ENCODE measurements around the gene KCTD1. TPM values are rescaled to one million over a fixed set of nuclear protein-coding genes. Genes with fewer than 3 reads are reported as not detected.
A peak's percentile ranks its signal among the peaks of the same experiment; 100 is the strongest.

KCTD1 gene
- total RNA-seq, 2 donors from 2014 or later, result 35.1 to 44.4 TPM

GRCh38 chr18:26489191-26489590 is 59.2 kb downstream of the KCTD1 start:
- Histone ChIP-seq H3K4me1 (peaks cover 0 to 9% of the 10 kb centered on the region in 2 donors), H3K27me3 (no peaks in the 10 kb centered on the region), H3K4me3 (no peak overlapping the region), H3K36me3 (no peaks in the 10 kb centered on the region), H3K27ac (no peak overlapping the region), H3K9me3 (no peaks in the 10 kb centered on the region)
- DNase-seq (ENCODE audit: low spot score), result no peak
- TF ChIP-seq CTCF (IDR thresholded peaks at IDR 0.05), result no peak

- Histone ChIP-seq H3K4me1 (peaks cover 0 to 9% of the 10 kb centered on the region in 2 donors), H3K27me3 (no peaks in the 10 kb centered on the region), H3K27ac (peak overlapping the region in 1 of 2 donors; percentile 30), H3K4me3 (no peak overlapping the region), H3K36me3 (no peaks in the 10 kb centered on the region), H3K9me3 (no peaks in the 10 kb centered on the region)
- no peak for TF ChIP-seq CTCF (IDR thresholded peaks at IDR 0.05)
- no peak for DNase-seq (ENCODE audit: low spot score)
Observed at GRCh38 chr18:26488417-26489009, 59.8 kb downstream of the KCTD1 start.

- no peak overlapping the region for H3K27ac ChIP-seq
- no peaks in the 10 kb centered on the region for H3K27me3 ChIP-seq
- no peak overlapping the region for H3K4me3 ChIP-seq
- no peak for DNase-seq (ENCODE audit: low spot score)
- peaks cover 0 to 9% of the 10 kb centered on the region in 2 donors for H3K4me1 ChIP-seq
- no peaks in the 10 kb centered on the region for H3K36me3 ChIP-seq
- H3K9me3 ChIP-seq, result no peaks in the 10 kb centered on the region
- no peak for TF ChIP-seq CTCF (IDR thresholded peaks at IDR 0.05)
Observed at GRCh38 chr18:26487437-26487836, 60.9 kb downstream of the KCTD1 start.

GRCh38 chr18:26483633-26484032 is 64.7 kb downstream of the KCTD1 start:
- H3K27ac ChIP-seq, result no peak overlapping the region
- H3K27me3 ChIP-seq, result no peaks in the 10 kb centered on the region
- no peaks in the 10 kb centered on the region for H3K36me3 ChIP-seq
- H3K9me3 ChIP-seq, result no peaks in the 10 kb centered on the region
- H3K4me3 ChIP-seq, result no peak overlapping the region
- peaks cover 0 to 13% of the 10 kb centered on the region in 2 donors for H3K4me1 ChIP-seq
- no peak for DNase-seq (ENCODE audit: low spot score)
- TF ChIP-seq CTCF (IDR thresholded peaks at IDR 0.05), result no peak

- no peak for TF ChIP-seq CTCF (IDR thresholded peaks at IDR 0.05)
- Histone ChIP-seq H3K9me3 (no peaks in the 10 kb centered on the region), H3K4me3 (no peak overlapping the region), H3K36me3 (no peaks in the 10 kb centered on the region), H3K4me1 (peaks cover 0 to 8% of the 10 kb centered on the region in 2 donors), H3K27ac (no peak overlapping the region), H3K27me3 (no peaks in the 10 kb centered on the region)
- peak; percentile 43 for DNase-seq (ENCODE audit: low spot score)
Observed at GRCh38 chr18:26482569-26482968, 65.8 kb downstream of the KCTD1 start.

Data from right atrium auricular region (tissue), 2 donors.